GM12875 (cell line): Measurements from ENCODE around the gene TRPC3.

Source experiments
- H3K4me3 ChIP-seq: one replicate; pipeline ENCODE4 v1.5.1; 2011; ENCODE audit warnings: low read depth, low read length, control low read depth
- CTCF ChIP-seq: IDR thresholded peaks from 2 replicates; pipeline ENCODE4 v1.5.1; 2011; ENCODE audit warnings: low read depth, mild to moderate bottlenecking, control low read depth, inconsistent platforms, low read length, moderate library complexity, borderline replicate concordance; ENCODE audit not compliant: insufficient read depth

Gene TRPC3

DNA sequence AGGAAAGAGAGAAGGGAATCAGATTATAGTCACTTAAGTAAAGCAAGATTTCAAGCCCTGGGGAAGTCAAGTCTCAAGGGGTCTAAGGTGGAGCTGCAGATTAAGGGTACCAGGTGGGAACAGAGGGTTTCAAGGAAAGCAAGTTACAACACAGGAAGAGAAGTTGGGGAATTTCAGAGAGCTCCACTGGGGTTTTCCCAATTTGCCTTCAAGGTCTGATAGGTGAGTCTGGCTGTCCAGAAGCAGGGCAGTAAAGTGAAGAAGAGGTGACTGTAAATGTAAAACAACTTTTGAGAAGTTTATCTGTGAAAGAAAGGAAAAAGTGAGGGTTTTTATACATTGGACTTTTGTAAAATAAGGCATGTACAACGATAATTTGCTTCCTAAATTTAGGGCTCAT lies 37.1 kb upstream of the TRPC3 start:
- no peak for TF ChIP-seq CTCF
- no peak overlapping the region for H3K4me3 ChIP-seq

- no peak for TF ChIP-seq CTCF
- H3K4me3 ChIP-seq = no peak overlapping the region
Observed at GRCh38 chr4:121980643-121981042, 28.8 kb upstream of the TRPC3 start.

GRCh38 chr4:121978172-121978516 lies 26.3 kb upstream of the TRPC3 start:
- H3K4me3 ChIP-seq = no peak overlapping the region
- no peak for TF ChIP-seq CTCF

DNA sequence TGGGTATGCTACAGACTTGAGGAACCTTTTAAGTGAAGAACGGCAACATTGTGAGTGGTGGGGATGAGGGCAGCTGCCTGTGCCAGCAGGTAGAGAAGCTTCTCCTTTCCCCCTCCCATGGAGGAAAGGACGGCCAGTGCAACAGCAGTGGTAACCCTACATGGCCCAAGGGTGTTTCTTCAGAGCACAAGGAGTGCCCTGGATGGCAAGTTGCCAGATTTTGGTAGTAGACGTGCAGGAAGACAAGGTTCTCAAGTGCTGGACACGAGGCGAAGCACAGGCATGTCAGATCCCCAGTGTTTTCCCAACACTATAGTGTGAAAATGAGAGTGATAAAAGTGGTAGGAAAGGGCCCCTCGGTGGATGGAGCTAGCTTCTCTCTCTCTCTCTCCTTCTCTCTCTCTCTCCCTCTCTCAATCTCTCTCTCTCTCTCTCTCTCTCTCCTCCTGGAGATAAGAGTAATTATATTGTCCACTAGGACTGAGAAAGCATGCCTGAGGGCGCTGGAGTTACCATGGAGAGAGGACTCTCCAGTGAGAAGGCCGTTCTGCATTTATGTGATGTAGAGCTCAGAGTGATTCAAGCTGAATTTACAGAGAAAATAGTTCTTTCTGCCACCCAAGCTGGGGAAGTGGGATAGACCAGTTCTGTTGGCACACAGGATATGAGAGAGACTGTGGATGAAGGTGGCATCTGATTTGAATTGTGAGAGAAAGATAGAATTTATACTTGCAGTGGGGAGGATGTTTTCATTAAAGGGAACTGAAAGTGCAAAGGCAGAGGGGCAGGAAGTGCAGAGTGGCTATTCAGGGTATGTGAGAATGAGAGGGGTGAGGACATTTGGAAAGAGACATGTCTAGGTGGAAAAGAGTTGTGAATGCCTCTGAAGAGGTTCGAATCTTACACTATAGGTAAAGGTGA lies 25.7 kb upstream of the TRPC3 start:
- H3K4me3 ChIP-seq = no peak overlapping the region
- TF ChIP-seq CTCF = no peak

- no peak for TF ChIP-seq CTCF
Observed at GRCh38 chr4:121975784-121976183, 23.9 kb upstream of the TRPC3 start.

DNA sequence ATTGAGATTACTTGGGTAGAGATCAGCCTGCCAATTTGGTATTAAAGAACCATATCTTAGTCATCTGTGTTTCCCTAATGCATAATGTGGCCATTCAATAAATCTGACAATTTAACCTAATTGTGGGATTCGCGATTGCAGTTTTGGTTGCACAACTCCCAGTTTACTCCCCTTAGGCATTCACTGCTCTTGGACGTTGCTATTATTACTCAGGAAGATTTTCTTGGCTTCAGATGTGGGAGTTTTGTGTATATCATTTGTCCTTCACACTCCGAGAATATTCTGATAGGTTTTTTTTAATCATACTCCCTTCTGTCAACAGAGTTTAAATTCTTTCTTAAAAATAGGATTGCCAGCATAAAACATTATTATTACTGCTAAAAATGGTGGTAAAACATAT lies 22.0 kb upstream of the TRPC3 start:
- no peak overlapping the region for H3K4me3 ChIP-seq
- TF ChIP-seq CTCF = no peak

More at GRCh38 chr4:121975784-121976183, 23.9 kb upstream of the TRPC3 start:
- no peak overlapping the region for H3K4me3 ChIP-seq

- H3K4me3 ChIP-seq = no peak overlapping the region
- no peak for TF ChIP-seq CTCF
Observed at GRCh38 chr4:121968859-121969258, 17.0 kb upstream of the TRPC3 start.
